Prostate gland (tissue), 2 donors: ENCODE measurements around the gene NFASC.

Experiments
- CTCF ChIP-seq, 4 experiments: fragments of 200-600 bp in 2 of 4; fragments of 450-650 bp in 2 of 4; sonication (generic) in 2 of 4; IDR thresholded peaks; 1 replicate in 3 of 4; 2 replicates in 1 of 4; pipeline ENCODE4 v1.5.1; 2016 to 2019; ENCODE audit warnings: antibody characterized with exemption in 4 of 4, mild to moderate bottlenecking in 2 of 4, moderate library complexity in 2 of 4
- POLR2A ChIP-seq: fragments of 450-650 bp; IDR thresholded peaks from one replicate; pipeline ENCODE4 v1.6.1; 2016; ENCODE audit warnings: antibody characterized with exemption, mild to moderate bottlenecking

GRCh38 chr1:205069371-205070125 lies 198.9 kb downstream of the NFASC start:
- TF ChIP-seq CTCF (IDR thresholded peaks at IDR 0.05) (no peak), POLR2A (no peak)
